Chondrocyte (in vitro differentiated cells): ENCODE measurements around the gene CENPH. TPM values are rescaled to one million over a fixed set of nuclear protein-coding genes. Genes with fewer than 3 reads are reported as not detected.
"Not testable (repeated sequence)": the region's sequence is repeated elsewhere in the genome, so short reads cannot be mapped to it uniquely, and the experiment has no call there.

ENCODE experiments used
- DNase-seq: peaks from one replicate; pipeline ENCODE4 v3.0.0; 2021; ENCODE audit warnings: mixed read lengths, low spot score
- H3K27ac Mint-ChIP-seq: one replicate; pipeline ENCODE4 v1.8.0; 2021; ENCODE audit warnings: mild to moderate bottlenecking, moderate library complexity, mixed read lengths; ENCODE audit not compliant: unreplicated experiment
- H3K27me3 Mint-ChIP-seq: 2 replicates; pipeline ENCODE4 v1.8.0; 2021; ENCODE audit warnings: low read depth, mixed read lengths
- H3K36me3 Mint-ChIP-seq: 2 replicates; pipeline ENCODE4 v1.8.0; 2021; ENCODE audit warnings: low read depth, mixed read lengths
- H3K4me1 Mint-ChIP-seq: 2 replicates; pipeline ENCODE4 v1.8.0; 2021; ENCODE audit warnings: low read depth, mild to moderate bottlenecking, mixed read lengths
- H3K4me3 Mint-ChIP-seq: one replicate; pipeline ENCODE4 v1.8.0; 2021; ENCODE audit warnings: mild to moderate bottlenecking, moderate library complexity, mixed read lengths; ENCODE audit not compliant: unreplicated experiment
- H3K9me3 Mint-ChIP-seq: 2 replicates; pipeline ENCODE4 v1.8.0; 2021; ENCODE audit warnings: low read depth, mixed read lengths
- total RNA-seq: library from RNA; stranded (reverse); gene quantifications from 3 replicates; pipeline ENCODE4 v1.2.1, GENCODE V29; 2021
- TF ChIP-seq, protein P1 (sequence below): fragments of 200-600 bp; sonication (generic); IDR thresholded peaks from 2 replicates; pipeline ENCODE4 v1.5.0; 2021; ENCODE audit warnings: antibody characterized with exemption, mild to moderate bottlenecking, moderate library complexity

CENPH gene
- total RNA-seq, 1 donor from 2014 or later, result 4.7 TPM

GRCh38 chr5:69231281-69231680, 41.9 kb downstream of the CENPH start:
- Mint-ChIP-seq H3K4me1 (peaks cover 19% of the 10 kb centered on the region), H3K27me3 (no peaks in the 10 kb centered on the region), H3K4me3 (no peak overlapping the region), H3K36me3 (peaks cover 2% of the 10 kb centered on the region), H3K9me3 (no peaks in the 10 kb centered on the region), H3K27ac (no peak overlapping the region)
- no peak for DNase-seq
- TF ChIP-seq, protein P1, sequence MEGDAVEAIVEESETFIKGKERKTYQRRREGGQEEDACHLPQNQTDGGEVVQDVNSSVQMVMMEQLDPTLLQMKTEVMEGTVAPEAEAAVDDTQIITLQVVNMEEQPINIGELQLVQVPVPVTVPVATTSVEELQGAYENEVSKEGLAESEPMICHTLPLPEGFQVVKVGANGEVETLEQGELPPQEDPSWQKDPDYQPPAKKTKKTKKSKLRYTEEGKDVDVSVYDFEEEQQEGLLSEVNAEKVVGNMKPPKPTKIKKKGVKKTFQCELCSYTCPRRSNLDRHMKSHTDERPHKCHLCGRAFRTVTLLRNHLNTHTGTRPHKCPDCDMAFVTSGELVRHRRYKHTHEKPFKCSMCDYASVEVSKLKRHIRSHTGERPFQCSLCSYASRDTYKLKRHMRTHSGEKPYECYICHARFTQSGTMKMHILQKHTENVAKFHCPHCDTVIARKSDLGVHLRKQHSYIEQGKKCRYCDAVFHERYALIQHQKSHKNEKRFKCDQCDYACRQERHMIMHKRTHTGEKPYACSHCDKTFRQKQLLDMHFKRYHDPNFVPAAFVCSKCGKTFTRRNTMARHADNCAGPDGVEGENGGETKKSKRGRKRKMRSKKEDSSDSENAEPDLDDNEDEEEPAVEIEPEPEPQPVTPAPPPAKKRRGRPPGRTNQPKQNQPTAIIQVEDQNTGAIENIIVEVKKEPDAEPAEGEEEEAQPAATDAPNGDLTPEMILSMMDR, result no peak

GRCh38 chr5:69231851-69232250, 42.5 kb downstream of the CENPH start:
- Mint-ChIP-seq H3K9me3 (no peaks in the 10 kb centered on the region), H3K27me3 (no peaks in the 10 kb centered on the region), H3K36me3 (peaks cover 2% of the 10 kb centered on the region), H3K4me3 (no peak overlapping the region), H3K4me1 (peaks cover 22% of the 10 kb centered on the region), H3K27ac (no peak overlapping the region)
- TF ChIP-seq, protein P1, result no peak
- DNase-seq, result no peak

GRCh38 chr5:69234457-69235268, 45.3 kb downstream of the CENPH start, which contains the start of gene CDK7:
CDK7 (plus strand) TSS chr5:69234886; CDS start chr5:69234976, 90 bp downstream.
- peaks cover 5% of the 10 kb centered on the region for H3K36me3 Mint-ChIP-seq
- peak within 1 kb of the TSS; percentile 98 for H3K4me3 Mint-ChIP-seq
- TF ChIP-seq, protein P1, result peak; percentile 22
- peak within 1 kb of the TSS; percentile 97 for H3K27ac Mint-ChIP-seq
- no peaks in the 10 kb centered on the region for H3K27me3 Mint-ChIP-seq
- H3K9me3 Mint-ChIP-seq, result no peaks in the 10 kb centered on the region
- DNase-seq, result peak; percentile 97
- peaks cover 47% of the 10 kb centered on the region for H3K4me1 Mint-ChIP-seq

DNA sequence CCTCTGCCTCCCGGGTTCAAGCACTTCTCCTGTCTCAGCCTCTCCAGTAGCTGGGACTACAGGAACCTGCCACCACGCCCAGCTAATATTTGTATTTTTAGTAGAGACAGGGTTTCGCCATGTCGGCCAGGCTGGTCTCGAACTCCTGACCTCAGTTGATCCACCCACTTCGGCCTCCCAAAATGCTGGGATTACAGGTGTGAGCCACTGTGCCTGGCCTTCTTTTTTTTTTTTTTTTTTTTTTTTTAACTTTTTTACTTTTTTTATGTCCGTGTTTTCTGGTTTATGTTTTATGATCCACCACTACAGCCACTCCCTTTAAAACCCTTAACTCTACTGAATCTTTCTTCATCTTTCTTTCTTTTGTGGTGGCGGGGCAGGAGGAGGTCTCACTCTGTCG, 47.4 kb downstream of the CENPH start:
- peaks cover 59% of the 10 kb centered on the region for H3K4me1 Mint-ChIP-seq

GRCh38 chr5:69237877-69238276, 48.5 kb downstream of the CENPH start:
- DNase-seq, result no peak
- peaks cover 70% of the 10 kb centered on the region for H3K4me1 Mint-ChIP-seq
- no peaks in the 10 kb centered on the region for H3K9me3 Mint-ChIP-seq
- TF ChIP-seq, protein P1, result no peak
- H3K4me3 Mint-ChIP-seq, result no peak overlapping the region
- peaks cover 19% of the 10 kb centered on the region for H3K36me3 Mint-ChIP-seq
- no peaks in the 10 kb centered on the region for H3K27me3 Mint-ChIP-seq
- H3K27ac Mint-ChIP-seq, result peak overlapping the region; percentile 34

More for the DNA sequence above, 47.4 kb downstream of the CENPH start:
- H3K27ac Mint-ChIP-seq, result peak overlapping the region; percentile 25
- peak overlapping the region; percentile 52 for H3K4me3 Mint-ChIP-seq
- H3K36me3 Mint-ChIP-seq, result peaks cover 16% of the 10 kb centered on the region
- not testable (repeated sequence) for DNase-seq, H3K9me3 Mint-ChIP-seq, H3K27me3 Mint-ChIP-seq
